OCI-LY7 (cell line): ENCODE results near the gene ZW10. TPM values are rescaled to one million over a fixed set of nuclear protein-coding genes. Genes with fewer than 3 reads are reported as not detected.

ENCODE experiments used
- BruUV-seq: library from RNA; stranded (reverse); fragments of 400-500 nt; replicated peaks from 2 replicates; lab custom pipeline; 2021; lab: Mats Ljungman, UMichigan
- CTCF ChIA-PET: fragments of 300-600 bp; sonication (Branson Sonifier 250); formaldehyde crosslinking; loops from one replicate; lab custom pipeline; 2022; ENCODE audit warnings: antibody characterized with exemption; ENCODE audit not compliant: unreplicated experiment; lab: Charles Lee
- POLR2A ChIA-PET: fragments of 300-600 bp; sonication (Branson Sonifier 250); formaldehyde crosslinking; loops from one replicate; lab custom pipeline; 2022; ENCODE audit warnings: antibody characterized with exemption; lab: Charles Lee
- DNase-seq: peaks from one replicate; pipeline ENCODE4 v3.0.0-alpha.2; 2015; ENCODE audit warnings: low spot score
- H2AFZ ChIP-seq: fragments of 200-600 bp; sonication (generic), shearing (Covaris generic); 2 replicates; pipeline ENCODE4 v1.6.1; 2014; ENCODE audit warnings: mild to moderate bottlenecking, antibody characterized with exemption, low read length, moderate library complexity
- H3K27ac ChIP-seq: fragments of 200-600 bp; sonication (generic); 2 replicates; pipeline ENCODE4 v1.5.1; 2014; ENCODE audit warnings: mixed run types, low read depth, mild to moderate bottlenecking, moderate library complexity, low read length, inconsistent platforms; ENCODE audit not compliant: poor library complexity, severe bottlenecking
- H3K36me3 ChIP-seq: fragments of 200-600 bp; sonication (generic); 2 replicates; pipeline ENCODE4 v1.6.1; 2014; ENCODE audit warnings: mild to moderate bottlenecking, antibody characterized with exemption, low read length, moderate library complexity, mixed read lengths; ENCODE audit not compliant: insufficient read depth
- H3K4me1 ChIP-seq: fragments of 200-600 bp; sonication (generic); 2 replicates; pipeline ENCODE4 v1.5.1; 2014; ENCODE audit warnings: mild to moderate bottlenecking, low read length; ENCODE audit not compliant: insufficient read depth, poor library complexity, severe bottlenecking
- H3K4me2 ChIP-seq: fragments of 200-600 bp; sonication (generic); 2 replicates; pipeline ENCODE4 v1.6.1; 2014; ENCODE audit warnings: mild to moderate bottlenecking, low read length
- H3K4me3 ChIP-seq: fragments of 200-600 bp; sonication (generic); 2 replicates; pipeline ENCODE4 v1.5.1; 2014; ENCODE audit warnings: mild to moderate bottlenecking, low read depth, low read length; ENCODE audit not compliant: poor library complexity, severe bottlenecking
- H3K79me2 ChIP-seq: fragments of 200-600 bp; sonication (generic); 2 replicates; pipeline ENCODE4 v1.6.1; 2016; ENCODE audit warnings: low read depth, mild to moderate bottlenecking, low read length, moderate library complexity, mixed read lengths; ENCODE audit not compliant: insufficient read depth
- H3K9me2 ChIP-seq: fragments of 200-600 bp; sonication (generic); 2 replicates; pipeline ENCODE4 v1.6.1; 2016; ENCODE audit warnings: mild to moderate bottlenecking, low read length, mixed read lengths; ENCODE audit not compliant: insufficient read depth
- H3K9me3 ChIP-seq: fragments of 200-600 bp; sonication (generic); 2 replicates; pipeline ENCODE4 v1.6.1; 2014; ENCODE audit warnings: mild to moderate bottlenecking, mixed run types, low read length, mixed read lengths
- H4K20me1 ChIP-seq: fragments of 200-600 bp; sonication (generic); 2 replicates; pipeline ENCODE4 v1.6.1; 2014; ENCODE audit warnings: mild to moderate bottlenecking, antibody characterized with exemption, low read length, moderate library complexity, mixed read lengths; ENCODE audit not compliant: insufficient read depth
- CTCF ChIP-seq: fragments of 200-600 bp; sonication (generic); conservative IDR thresholded peaks from 2 replicates; pipeline ENCODE4 v1.5.1; 2014; ENCODE audit warnings: mild to moderate bottlenecking, antibody characterized with exemption, low read length, moderate library complexity, mixed read lengths
- EZH2phosphoT487 ChIP-seq: fragments of 200-600 bp; sonication (generic); IDR thresholded peaks from 2 replicates; pipeline ENCODE4 v1.6.1; 2018; ENCODE audit warnings: low read depth, borderline replicate concordance, mild to moderate bottlenecking, mixed run types, antibody characterized with exemption, low read length, moderate library complexity, mixed read lengths
- intact Hi-C: fragments of 100-400 bp; cut with micrococcal nuclease; formaldehyde crosslinking; loops from one replicate; pipeline ENCODE4 v1.10.0; 2022; ENCODE audit not compliant: unreplicated experiment
- total RNA-seq, 2 experiments: library from RNA; depleted of rRNA in 1 of 2; stranded (reverse); fragments of >200 nt in 1 of 2; shearing (Covaris generic) in 1 of 2; gene quantifications; 2 replicates each; pipeline ENCODE4 v1.2.3, GENCODE V29; 2014 to 2022

The ZW10 gene
- total RNA-seq, 2 experiments from 2014 or later, result 18.9 to 19.9 TPM

DNA sequence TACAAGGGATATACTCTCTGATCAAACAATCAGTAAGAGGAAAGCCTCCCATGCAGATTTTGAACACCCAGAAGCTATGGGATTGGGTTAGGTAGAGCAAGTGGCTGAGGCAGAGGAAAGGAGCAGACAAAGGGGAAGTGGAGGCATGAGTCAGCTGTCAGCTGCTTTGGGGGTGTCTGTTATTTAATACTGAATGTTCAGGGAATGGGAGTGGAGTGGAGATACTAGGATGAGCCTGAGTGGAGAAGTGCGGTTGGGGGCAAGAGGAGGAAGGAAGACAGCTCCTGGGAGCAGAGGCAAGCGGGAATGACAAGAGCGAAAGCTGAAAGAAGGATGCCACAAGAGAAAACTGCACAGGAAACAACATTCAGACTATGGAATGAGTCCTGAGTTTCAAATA, 44.7 kb downstream of the ZW10 start:
- H4K20me1 ChIP-seq, result no peaks in the 10 kb centered on the region
- intact Hi-C loops, result no loop called here
- ChIA-PET CTCF (no interaction called here), POLR2A (interaction anchor here (0.6 kb wide), 1 partner anchor 44 kb away, joined by 3 read pairs; no protein-coding TSS in a partner anchor)
- H3K27ac ChIP-seq, result no peak overlapping the region
- no TSS peak for BruUV-seq
- no peaks in the 10 kb centered on the region for H3K4me1 ChIP-seq
- no peak overlapping the region for H3K4me2 ChIP-seq
- H3K9me3 ChIP-seq, result no peaks in the 10 kb centered on the region
- TF ChIP-seq EZH2phosphoT487, result no peak
- TF ChIP-seq CTCF, result no peak
- H3K9me2 ChIP-seq, result no peaks in the 10 kb centered on the region
- no peaks in the 10 kb centered on the region for H3K79me2 ChIP-seq
- no peak overlapping the region for H3K4me3 ChIP-seq
- H3K36me3 ChIP-seq, result peaks cover 22% of the 10 kb centered on the region
- H2AFZ ChIP-seq, result no peak overlapping the region
- DNase-seq, result no peak

GRCh38 chr11:113725913-113726312, 47.6 kb downstream of the ZW10 start:
- Histone ChIP-seq H4K20me1 (no peaks in the 10 kb centered on the region), H3K4me1 (no peaks in the 10 kb centered on the region), H3K36me3 (no peaks in the 10 kb centered on the region; the same call in 1 of the 2 replicates), H2AFZ (no peak overlapping the region), H3K79me2 (no peaks in the 10 kb centered on the region), H3K9me2 (no peaks in the 10 kb centered on the region), H3K9me3 (no peaks in the 10 kb centered on the region), H3K4me3 (no peak overlapping the region), H3K27ac (no peak overlapping the region), H3K4me2 (no peak overlapping the region)
- no TSS peak for BruUV-seq
- ChIA-PET POLR2A (interaction anchor here (0.6 kb wide), 1 partner anchor 458 kb away, joined by 3 read pairs; no protein-coding TSS in a partner anchor), CTCF (no interaction called here)
- no peak for TF ChIP-seq CTCF
- no peak for TF ChIP-seq EZH2phosphoT487
- no peak for DNase-seq
- intact Hi-C loops, result no loop called here

GRCh38 chr11:113725407-113725806, 48.1 kb downstream of the ZW10 start:
- no peaks in the 10 kb centered on the region for H4K20me1 ChIP-seq
- BruUV-seq, result no TSS peak
- no peaks in the 10 kb centered on the region for H3K9me2 ChIP-seq
- H3K4me2 ChIP-seq, result no peak overlapping the region
- TF ChIP-seq CTCF, result no peak
- no peak for TF ChIP-seq EZH2phosphoT487
- ChIA-PET CTCF (no interaction called here), POLR2A (no interaction called here)
- no peaks in the 10 kb centered on the region for H3K9me3 ChIP-seq
- H3K4me3 ChIP-seq, result no peak overlapping the region
- no peak for DNase-seq
- H3K36me3 ChIP-seq, result no peaks in the 10 kb centered on the region
- intact Hi-C loops, result no loop called here
- H3K79me2 ChIP-seq, result no peaks in the 10 kb centered on the region
- H2AFZ ChIP-seq, result no peak overlapping the region
- no peaks in the 10 kb centered on the region for H3K4me1 ChIP-seq
- no peak overlapping the region for H3K27ac ChIP-seq
